ENCODE results near the gene MRPS18B. TPM values are rescaled to one million over a fixed set of nuclear protein-coding genes. Genes with fewer than 3 reads are reported as not detected.

Gene MRPS18B
- total RNA-seq, 1 experiment from 2014 or later: 112 TPM

GRCh38 chr6:30654798-30655742, 37.4 kb downstream of the MRPS18B start:
- no peak for DNase-seq (ENCODE audit: low read depth, low spot score)
- H3K36me3 ChIP-seq (ENCODE audit: control insufficient read depth in 1 of 2, insufficient read depth in 2 of 2, low read length in 2 of 2): peaks cover 46 to 72% of the 10 kb centered on the region in 2 experiments; a peak in 3 of 4 replicates
- no peak overlapping the region for H2AFZ ChIP-seq (ENCODE audit: low read depth, low read length, poor library complexity, severe bottlenecking)
- TF ChIP-seq YY1 (IDR thresholded peaks at IDR 0.05; ENCODE audit: extremely low read depth, insufficient replicate concordance, low read depth, low read length) (no peak), ELF1 (IDR thresholded peaks at IDR 0.05; ENCODE audit: borderline replicate concordance, low read depth) (no peak), CBX3 (IDR thresholded peaks at IDR 0.05; ENCODE audit: low read depth) (no peak), FOSL1 (IDR thresholded peaks at IDR 0.05; ENCODE audit: low read depth) (no peak)
- TF ChIP-seq, protein P1, sequence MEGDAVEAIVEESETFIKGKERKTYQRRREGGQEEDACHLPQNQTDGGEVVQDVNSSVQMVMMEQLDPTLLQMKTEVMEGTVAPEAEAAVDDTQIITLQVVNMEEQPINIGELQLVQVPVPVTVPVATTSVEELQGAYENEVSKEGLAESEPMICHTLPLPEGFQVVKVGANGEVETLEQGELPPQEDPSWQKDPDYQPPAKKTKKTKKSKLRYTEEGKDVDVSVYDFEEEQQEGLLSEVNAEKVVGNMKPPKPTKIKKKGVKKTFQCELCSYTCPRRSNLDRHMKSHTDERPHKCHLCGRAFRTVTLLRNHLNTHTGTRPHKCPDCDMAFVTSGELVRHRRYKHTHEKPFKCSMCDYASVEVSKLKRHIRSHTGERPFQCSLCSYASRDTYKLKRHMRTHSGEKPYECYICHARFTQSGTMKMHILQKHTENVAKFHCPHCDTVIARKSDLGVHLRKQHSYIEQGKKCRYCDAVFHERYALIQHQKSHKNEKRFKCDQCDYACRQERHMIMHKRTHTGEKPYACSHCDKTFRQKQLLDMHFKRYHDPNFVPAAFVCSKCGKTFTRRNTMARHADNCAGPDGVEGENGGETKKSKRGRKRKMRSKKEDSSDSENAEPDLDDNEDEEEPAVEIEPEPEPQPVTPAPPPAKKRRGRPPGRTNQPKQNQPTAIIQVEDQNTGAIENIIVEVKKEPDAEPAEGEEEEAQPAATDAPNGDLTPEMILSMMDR (IDR thresholded peaks at IDR 0.05 in 2 of 3, conservative IDR thresholded peaks at IDR 0.05 in 1 of 3; ENCODE audit: borderline replicate concordance in 1 of 3, insufficient read depth in 1 of 3, low read depth in 2 of 3, low read length in 2 of 3): no peak
- TF ChIP-seq, protein P2, sequence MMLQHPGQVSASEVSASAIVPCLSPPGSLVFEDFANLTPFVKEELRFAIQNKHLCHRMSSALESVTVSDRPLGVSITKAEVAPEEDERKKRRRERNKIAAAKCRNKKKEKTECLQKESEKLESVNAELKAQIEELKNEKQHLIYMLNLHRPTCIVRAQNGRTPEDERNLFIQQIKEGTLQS (IDR thresholded peaks at IDR 0.05): no peak
- H3K4me3 ChIP-seq (replicated peaks in 1 of 2; ENCODE audit: low read depth in 1 of 2, low read length in 2 of 2): no peak overlapping the region
- intact Hi-C loops (cut with micrococcal nuclease): no loop called here
- BruUV-seq (replicated peaks): no TSS peak
- no peaks in the 10 kb centered on the region for H3K79me2 ChIP-seq (ENCODE audit: insufficient read depth, low read length)
- RAD21 ChIA-PET (ENCODE audit: low non-redundant PET in 1 of 2, low total read pairs in 2 of 2, uncharacterized antibody in 2 of 2, unreplicated experiment in 2 of 2): no interaction called here
- H3K27me3 ChIP-seq (ENCODE audit: insufficient read depth, low read length): no peaks in the 10 kb centered on the region
- no peak overlapping the region for H3K27ac ChIP-seq (ENCODE audit: low read depth, low read length)
- no peaks in the 10 kb centered on the region for H3K4me1 ChIP-seq (ENCODE audit: control insufficient read depth in 1 of 2, insufficient read depth in 2 of 2, low read length in 2 of 2)
- POLR2A ChIA-PET: no interaction called here
- H3K4me2 ChIP-seq (ENCODE audit: low read length): no peak overlapping the region
- H3K9me3 ChIP-seq (ENCODE audit: control insufficient read depth in 1 of 2, insufficient read depth in 1 of 2, low read depth in 1 of 2, low read length in 2 of 2): no peaks in the 10 kb centered on the region
- CTCF ChIA-PET: no interaction called here
- no peak for ATAC-seq
- H4K20me1 ChIP-seq (ENCODE audit: insufficient read depth): no peaks in the 10 kb centered on the region
- H3K9me2 ChIP-seq (ENCODE audit: insufficient read depth): no peaks in the 10 kb centered on the region
- H3K9ac ChIP-seq (ENCODE audit: low read length): no peak overlapping the region
